Stimulated activated CD8-positive, alpha-beta memory T cell treated with anti-CD3 and anti-CD28 coated beads, Interleukin-7, amount 100 ng/mL, for 4 hours (primary cell): ENCODE measurements around the gene FANK1.
"Not testable (repeated sequence)": the region's sequence is repeated elsewhere in the genome, so short reads cannot be mapped to it uniquely, and the experiment has no call there.

Experiments used
- DNase-seq, 2 donors: peaks; one replicate each; pipeline ENCODE4 v3.0.0-alpha.2; 2020; ENCODE audit warnings: low read depth in 2 of 2

Gene FANK1

DNA sequence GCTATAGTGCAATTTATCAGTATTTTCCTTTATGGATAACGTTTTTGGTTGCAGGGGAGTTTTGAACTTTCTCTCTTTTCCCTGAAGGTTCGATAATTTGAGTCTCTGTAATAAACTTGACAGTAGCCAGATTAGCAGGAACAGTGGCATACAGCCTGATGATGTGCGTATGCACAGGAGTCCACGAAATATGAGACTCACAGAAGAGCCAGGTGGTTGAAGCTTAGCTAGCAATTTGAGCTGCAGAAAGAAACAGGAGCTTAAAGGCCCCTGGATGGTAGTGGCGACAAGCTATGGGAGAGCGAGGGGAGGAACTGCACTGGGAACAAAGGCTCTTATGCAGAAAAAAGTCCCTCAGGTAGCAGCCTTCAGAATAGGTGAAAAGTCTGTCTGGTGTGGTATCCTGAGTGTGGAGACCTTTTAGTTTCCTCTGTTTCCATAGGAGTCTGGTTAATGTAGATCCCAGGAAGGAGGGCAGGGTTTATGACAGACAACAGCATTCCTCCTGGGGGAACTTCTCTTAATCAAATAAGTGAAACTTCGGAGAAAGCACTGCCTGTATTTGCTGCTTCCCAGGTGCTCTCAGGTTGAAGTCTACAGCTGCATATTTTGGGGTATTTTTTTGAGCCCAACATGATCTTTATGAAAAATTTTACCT, 32.7 kb downstream of the FANK1 start:
- no peak for DNase-seq

DNA sequence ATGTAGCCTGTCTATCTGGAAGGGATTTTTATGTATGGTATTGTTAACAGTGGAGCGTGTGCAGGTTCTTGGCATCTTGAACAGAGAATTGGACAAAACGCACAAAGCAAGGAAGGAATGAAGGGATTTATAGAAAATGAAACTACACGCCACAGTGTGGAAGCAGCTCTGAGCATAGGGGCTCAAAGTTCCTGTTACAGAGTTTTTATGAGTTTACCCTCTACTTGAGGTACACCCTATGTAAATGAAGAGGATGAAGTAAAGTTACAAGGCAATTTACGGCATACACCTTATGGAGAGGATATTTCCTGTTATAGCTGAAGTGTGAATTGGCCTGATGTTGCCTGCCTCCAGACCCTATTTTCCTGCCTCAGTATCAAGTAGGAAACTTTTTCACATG, 33.3 kb downstream of the FANK1 start:
- no peak for DNase-seq

DNA sequence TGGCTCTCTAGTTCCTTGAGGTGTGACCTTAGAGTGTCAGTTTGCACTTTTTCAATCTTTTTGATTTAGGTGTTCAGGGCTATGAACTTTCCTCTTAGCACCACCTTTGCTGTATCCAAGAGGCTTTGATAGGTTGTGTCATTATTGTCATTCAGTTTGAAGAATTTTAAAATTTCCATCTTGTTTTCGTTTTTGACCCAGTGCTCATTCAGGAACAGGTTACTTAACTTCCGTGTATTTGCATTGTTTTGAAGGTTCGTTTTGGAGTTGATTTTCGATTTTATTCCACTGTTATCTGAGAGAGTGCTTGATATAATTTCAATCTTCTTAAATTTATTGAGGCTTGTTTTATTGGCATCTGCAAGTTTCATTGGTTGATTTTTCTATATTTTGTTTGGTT, 37.3 kb downstream of the FANK1 start:
- DNase-seq = no peak

DNA sequence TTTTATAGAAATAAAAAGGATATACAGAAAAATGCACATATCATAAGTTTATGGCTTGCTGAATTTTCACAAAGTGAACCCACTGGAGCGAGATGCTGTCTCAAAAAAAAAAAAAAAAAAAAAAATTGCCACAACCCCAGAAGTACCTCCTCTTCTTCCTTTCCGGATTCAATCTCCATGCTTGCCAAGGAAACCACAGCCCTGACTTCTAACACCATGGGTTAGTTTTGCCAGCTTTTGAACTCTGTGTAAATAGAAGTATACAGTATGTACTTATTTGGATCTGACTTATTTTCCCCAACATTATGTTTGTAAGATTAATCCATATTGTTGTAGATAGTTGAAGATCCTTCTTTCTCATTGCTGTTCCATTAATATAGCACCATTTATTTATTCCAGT, 40.0 kb downstream of the FANK1 start:
- DNase-seq = no peak

DNA sequence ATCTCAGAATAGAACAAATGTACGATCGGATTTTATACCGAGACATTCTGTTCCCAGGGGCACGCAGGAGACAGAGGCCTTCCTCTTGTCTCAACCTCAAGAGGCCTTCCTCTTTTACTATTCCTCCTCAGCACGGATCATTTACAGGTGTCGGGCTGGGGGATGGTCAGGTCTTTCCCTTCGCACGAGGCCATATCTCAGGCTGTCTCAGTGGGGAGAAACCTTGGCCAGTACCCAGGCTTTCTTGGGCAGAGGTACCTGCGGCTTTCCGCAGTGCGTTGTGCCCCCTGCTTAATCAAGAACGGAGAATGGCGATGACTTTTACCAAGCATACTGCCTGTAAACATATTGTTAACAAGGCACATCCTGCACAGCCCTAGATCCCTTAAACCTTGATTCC, 44.2 kb downstream of the FANK1 start:
- no peak for DNase-seq

DNA sequence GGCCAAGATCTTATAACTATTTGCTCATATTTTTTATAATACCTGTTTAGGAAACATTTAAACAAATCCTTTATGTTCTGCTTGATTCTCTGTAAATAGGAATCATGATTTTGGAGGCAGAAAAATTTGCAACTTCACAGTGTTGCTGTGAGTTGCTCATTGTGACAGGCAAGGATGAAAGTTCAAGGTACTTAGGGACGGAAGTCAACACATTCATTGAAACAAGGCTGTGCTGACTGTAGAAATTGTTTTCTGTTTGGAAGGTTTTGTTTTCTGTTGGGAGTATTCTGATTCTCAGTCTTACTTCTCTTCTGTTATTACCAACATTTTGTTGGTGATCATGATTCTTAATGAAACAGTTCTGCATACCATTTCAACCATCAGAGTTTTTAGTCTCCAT, 54.9 kb downstream of the FANK1 start:
- DNase-seq = no peak

DNA sequence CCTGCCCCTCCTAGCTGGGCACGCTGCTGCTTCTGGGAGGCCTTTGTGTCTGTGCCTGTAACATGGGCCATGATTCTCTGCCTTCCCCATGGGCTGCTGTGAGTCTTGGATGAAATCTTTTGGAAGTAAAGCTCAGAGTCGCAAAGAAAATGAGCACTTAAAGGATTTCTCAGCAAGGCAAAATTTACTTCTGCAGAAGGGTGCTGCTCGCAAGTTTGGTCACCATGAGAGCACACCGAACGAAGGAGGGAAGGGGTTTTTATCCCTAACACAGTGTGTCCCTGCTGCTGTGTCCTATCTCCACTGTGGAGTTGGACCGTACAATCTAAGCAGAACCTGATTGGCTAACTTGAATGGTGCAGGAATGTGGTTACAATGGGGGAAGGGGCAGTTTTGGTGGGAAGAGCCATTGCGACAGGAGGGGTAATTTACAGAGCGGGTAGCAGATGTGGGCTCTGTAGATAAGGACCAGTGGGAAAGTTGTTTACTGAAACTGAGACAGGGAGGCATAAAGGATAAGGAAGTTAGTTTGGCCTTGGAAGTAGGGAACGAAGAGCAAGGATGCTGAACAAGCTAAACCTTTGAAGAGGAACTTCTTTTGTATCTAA, 57.5 kb downstream of the FANK1 start:
- DNase-seq = no peak

DNA sequence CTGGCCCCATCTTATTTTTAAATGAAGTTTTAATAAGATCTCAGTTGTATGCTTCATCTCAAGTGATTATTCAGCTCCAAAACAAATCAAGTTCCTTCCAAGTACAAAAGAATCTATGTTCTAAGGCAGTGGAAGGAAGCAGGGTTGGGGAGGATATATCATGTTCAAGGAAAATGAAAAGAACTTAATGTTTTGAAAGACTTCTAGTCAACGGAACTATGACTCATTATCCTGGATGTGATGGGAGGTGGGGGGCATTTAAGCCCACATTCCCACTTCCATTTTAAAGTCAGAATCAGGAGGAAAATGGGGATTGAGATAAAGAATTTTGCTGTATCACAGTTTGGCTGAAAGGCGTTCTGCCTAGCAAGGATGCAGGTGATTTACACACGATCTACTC, 59.4 kb downstream of the FANK1 start:
- no peak for DNase-seq

DNA sequence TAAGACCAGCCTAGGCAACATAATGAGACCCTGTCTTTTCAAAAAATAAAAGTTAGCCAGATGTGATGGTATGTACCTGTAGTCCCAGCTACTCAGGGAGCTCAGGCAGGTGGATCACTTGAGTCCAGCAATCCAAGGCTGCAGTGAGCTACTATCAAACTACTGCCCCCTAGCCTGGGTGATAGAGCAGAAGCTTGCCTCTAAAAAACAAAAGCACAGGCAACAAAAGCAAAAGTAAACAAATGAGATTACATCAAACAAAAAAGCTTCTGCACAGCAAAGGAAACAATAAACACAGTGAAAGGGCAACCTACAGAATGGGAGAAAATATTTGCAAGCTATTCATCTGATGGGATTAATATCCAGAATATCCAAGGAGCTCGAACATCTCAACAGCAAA, 65.4 kb downstream of the FANK1 start:
- no peak for DNase-seq

DNA sequence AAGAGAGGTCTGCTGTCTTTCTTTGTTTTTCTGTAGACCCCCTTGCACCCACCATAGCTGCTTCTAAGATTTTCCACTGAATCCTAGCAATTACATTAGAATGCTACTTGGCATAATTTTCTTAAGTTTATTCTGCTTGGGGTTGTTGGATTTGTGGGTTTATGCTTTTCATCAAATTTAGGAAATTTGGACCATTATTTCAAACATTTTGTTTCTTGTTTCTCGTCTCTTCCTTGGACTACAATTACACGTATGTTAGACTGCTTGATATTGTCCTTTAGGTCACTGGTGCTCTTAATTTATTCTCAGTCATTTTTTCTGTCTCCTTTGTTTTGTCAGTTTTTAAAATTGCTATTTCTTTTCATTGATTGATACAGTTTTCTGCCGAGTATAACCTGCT, 65.8 kb downstream of the FANK1 start:
- DNase-seq = no peak

DNA sequence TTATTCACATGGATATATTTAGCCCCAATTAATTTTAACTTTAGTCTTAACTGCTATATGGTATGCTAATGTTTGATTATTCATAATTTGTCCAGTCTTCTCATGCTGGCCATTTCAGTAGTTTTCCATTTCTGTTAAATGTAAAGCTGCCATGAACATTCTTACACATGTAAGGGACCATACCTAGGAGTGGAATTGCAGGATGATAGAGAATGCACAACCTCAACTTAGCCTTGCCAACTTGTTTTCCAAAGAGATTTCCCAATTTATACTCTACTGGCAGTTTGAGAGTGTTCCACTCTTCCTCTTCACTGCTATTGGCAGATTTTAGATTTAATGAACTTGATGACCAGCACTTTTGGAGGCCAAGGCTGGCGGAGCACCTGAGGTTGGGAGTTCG, 68.2 kb downstream of the FANK1 start:
- no peak for DNase-seq

DNA sequence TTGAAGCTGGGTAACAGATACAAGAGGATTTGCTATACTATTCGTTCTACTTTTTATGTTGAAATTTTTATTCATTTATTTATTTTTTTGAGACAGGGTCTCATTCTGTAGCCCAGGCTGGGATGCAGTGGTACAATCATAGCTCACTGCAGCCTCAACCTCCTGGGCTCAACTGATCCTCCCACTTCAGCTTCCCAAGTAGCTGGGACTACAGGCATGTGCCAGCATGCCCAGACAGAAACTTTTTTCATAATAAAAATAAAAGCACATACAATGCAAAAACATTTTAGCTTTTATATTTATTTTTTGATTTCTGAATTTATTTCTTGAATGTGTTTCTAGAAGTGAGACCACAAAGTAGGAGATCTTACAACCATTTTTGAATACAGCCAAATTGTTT, 71.2 kb downstream of the FANK1 start:
- no peak for DNase-seq

DNA sequence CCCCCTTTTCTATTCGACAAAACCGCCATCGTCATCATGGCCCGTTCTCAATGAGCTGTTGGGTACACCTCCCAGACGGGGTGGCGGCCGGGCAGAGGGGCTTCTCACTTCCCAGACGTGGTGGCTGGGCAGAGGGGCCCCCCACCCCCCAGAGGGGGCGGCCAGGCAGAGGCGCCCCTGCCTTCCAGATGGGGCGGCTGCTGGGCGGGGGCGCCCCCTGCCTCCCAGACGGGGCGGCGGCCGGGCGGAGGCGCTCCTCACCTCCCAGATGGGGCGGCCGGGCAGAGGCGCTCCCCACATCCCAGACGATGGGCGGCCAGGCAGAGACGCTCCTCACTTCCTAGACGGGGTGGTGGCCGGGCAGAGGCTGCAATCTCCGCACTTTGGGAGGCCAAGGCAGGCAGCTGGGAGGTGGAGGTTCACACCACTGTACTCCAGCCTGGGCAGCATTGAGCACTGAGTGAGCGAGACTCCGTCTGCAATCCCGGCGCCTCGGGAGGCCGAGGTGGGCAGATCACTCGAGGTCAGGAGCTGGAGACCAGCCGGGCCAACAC, 73.8 kb downstream of the FANK1 start:
- DNase-seq = not testable (repeated sequence)

DNA sequence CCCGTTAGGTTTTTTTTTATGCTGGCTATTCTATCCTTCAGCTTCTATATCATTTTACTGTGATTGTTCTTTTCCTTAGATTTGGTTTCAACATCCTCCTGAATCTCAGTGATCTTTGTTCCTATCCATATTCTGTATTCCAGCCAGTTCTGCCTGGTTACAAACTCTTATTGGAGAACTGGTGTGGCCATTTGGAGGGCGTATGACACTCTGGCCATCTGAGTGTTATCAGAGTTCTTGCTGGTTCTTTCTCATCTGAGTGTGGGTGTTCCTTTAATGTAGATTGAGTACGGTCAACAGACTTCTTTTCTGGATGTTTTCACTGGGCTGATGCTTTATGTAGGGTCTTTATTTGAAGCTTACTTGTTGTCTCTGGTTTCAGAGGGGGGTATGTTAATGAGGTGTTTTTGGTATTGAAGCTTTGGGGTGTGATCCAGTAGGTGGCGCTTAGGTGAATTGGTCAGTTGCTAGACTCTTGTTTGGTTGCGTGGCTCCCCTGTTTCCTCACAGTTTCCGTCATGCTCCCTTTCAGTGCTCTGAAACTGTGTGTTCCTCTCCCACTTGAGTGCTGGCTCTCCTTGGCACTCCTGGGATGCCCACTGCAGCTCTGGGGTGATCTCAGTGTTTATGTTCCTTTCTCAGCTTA, 80.7 kb downstream of the FANK1 start:
- no peak for DNase-seq

DNA sequence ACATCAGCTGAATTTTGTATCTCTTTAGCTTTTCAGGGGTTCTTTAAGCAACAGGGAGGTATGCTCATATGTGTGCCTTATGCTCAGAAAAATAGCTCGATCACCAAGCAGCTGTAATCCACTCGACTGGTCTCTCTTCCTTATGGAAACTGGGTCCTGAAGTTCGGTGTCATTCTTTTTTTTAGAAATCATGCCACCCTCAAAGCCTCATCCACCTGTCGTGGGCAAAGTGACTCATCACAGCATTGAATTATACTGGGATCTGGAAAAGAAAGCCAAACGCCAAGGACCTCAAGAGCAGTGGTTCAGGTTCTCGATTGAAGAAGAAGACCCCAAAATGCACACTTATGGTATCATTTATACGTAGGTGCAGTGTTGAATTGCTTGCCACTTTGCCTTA, 83.6 kb downstream of the FANK1 start:
- DNase-seq = no peak

DNA sequence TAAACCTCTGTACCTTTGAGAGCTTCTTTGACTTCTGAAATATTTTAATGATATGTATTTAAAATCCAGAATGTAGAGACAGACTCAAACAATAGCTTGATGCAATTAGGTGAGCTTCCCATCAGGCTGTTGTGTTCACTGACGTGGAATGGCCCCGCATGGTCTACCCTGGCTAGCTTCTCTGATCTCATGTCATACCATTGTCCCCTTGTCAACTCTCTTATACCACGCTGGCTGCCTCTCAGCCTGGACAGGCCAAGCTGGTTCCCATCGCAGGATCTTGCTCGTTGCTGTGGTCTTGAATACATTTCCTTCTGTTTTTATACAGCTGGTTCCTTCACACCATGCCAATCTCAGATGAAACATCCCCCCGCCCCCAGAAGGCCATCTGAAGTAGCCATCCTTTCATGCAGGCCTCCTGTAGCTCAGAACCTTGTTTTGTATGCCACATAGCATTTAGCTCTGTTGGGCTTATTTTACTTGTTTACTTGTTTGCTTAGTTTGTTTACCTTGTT, 84.2 kb downstream of the FANK1 start:
- DNase-seq = no peak

DNA sequence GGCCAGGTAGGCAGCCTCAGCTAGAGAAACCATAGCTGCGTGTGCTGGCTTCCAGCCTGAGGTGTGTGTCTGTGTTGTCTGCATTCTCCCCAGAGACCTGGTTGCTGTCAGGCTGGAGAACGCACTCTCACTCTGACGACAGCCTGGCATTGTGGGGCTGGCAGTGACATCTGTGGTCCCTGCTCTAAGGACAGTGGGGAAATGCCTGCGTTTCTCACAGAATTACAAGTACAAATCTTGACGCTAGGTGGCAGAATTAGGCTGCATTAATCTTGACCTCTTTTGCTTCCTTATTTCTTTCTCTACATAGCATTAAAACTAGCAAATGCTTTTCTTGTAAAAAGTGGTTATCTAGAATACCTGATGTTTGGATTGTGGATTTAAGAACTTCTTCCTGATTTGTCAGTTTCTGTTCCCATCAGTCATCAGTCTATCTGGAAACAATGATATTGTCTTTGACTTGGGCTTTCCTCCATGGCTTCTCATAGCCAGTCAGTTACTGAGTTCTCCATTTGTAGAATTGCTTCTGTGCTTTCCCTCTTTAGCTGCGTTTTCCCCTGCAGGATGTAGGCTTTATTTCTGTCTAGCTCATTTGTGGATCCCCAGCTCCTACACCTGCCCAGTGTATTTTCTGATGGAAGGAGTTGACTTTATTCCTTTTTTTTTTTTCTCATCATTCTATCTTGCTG, 86.0 kb downstream of the FANK1 start:
- DNase-seq = peak in 1 of 2 donors; percentile 5

DNA sequence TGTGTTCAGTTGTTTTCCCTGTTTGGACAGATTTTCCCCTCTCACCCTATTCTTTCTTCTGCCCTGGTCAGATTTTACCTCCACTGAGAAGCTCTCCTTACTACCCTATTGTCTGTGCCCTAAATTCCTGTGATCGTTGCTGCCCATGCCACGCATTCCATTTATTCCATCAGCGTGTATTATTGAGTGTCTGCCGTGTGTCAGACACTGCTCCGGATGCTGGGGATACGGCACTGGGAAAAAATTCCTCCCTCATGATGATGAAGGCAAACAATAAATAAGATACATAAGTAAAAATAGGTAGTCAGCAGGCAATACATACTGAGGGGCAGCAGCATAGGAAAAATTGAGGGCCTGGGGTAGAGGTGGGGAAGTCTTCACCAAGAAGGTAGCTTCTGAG, 86.8 kb downstream of the FANK1 start:
- no peak for DNase-seq

DNA sequence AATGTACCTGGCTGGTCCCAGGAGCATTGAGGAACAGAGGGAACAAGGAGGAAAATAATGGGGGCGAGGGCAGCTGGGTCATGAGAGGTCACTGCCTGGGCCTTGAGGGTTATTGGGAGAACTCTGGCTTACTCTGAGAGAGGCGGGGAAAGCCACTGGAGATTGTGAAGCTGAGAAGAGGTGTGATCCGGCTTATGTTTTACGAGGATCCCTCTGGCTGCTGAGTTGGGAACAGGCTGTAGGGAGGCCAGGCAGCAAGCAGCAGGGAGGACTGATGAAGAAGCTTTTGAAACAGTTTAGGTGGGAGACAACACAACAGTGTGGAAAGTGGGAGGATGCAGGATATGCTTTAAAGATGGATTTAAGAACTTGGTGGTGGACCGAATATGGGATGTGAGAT, 87.3 kb downstream of the FANK1 start:
- no peak for DNase-seq

DNA sequence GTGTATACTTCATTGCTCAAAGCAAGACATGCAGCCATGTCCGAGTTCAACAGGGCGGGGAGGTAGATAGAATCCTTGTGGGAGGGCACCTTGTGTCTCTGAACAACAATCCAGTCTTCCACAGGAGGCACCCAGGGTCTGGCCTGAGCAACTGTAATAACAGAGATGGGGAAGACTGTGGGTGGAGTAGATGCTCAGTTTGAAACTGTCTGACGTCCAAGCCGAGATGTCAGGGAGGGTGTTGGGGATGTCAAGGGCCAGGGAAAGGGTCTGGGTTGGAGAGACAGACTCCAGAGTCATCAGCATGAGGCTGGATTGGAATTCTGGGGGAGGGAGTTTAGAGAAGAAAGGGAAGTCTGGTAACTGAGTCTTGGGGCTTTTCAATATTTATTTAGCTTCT, 88.0 kb downstream of the FANK1 start:
- DNase-seq = no peak

DNA sequence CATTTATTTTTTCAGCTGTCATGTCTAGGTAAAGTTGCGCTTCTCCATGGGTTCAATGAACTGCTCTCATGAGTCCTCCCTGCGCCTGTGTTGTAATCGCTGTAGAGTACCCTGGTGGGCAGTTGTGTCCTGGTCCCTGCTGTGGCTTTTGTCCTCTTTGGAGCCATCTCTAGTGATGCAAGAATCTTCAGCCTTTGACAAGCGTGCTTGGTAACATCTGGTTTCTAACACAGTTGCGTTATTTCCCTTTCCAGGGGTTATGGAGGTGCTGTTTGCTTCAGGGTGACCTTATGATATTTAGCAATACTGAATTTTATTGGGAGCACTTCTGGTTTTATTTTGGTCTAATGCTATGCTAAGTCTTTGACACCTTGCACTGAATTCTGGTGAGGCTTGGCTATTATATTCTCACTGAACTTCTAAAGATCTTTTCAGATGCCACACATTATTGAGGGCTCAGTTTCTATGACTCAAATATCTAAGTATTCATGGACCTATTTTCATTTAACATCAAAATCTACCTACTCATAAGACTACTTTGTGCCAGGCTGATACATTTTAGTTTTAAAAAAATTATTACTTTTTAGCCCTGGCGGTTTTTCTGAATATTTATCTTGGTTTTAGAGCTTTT, 88.6 kb downstream of the FANK1 start:
- no peak for DNase-seq
